GM19023 (cell line): Measurements from ENCODE around the gene TAF11L3.
"Not testable (repeated sequence)": the region's sequence is repeated elsewhere in the genome, so short reads cannot be mapped to it uniquely, and the experiment has no call there.

Experiments
- ATAC-seq: cut with Tn5 transposase; IDR thresholded peaks from one replicate; pipeline ENCODE4 v1.9.1; 2021; ENCODE audit warnings: mild to moderate bottlenecking, moderate library complexity; ENCODE audit not compliant: unreplicated experiment

TAF11L3 gene

GRCh38 chr5:17518067-17518466, at the start of gene TAF11L3:
Gene TAF11L3, plus strand, starts transcription at chr5:17518367.
- ATAC-seq: not testable (repeated sequence)

- ATAC-seq: no peak
Measured at GRCh38 chr5:17470064-17470463, 48.1 kb upstream of the TAF11L3 start.

- ATAC-seq: not testable (repeated sequence)
Measured at GRCh38 chr5:17475064-17475463, 43.1 kb upstream of the TAF11L3 start.

GRCh38 chr5:17477043-17477442, 41.1 kb upstream of the TAF11L3 start:
- no peak for ATAC-seq

- no peak for ATAC-seq
Measured at GRCh38 chr5:17477573-17478265, 40.4 kb upstream of the TAF11L3 start.

- no peak for ATAC-seq
Measured at GRCh38 chr5:17481378-17481777, 36.8 kb upstream of the TAF11L3 start.

- ATAC-seq: no peak
Measured at GRCh38 chr5:17482790-17483189, 35.4 kb upstream of the TAF11L3 start.

GRCh38 chr5:17486464-17487173, 31.5 kb upstream of the TAF11L3 start:
- ATAC-seq: not testable (repeated sequence)

GRCh38 chr5:17487174-17487512, 31.0 kb upstream of the TAF11L3 start:
- no peak for ATAC-seq

GRCh38 chr5:17491257-17491656, 26.9 kb upstream of the TAF11L3 start:
- ATAC-seq: not testable (repeated sequence)

GRCh38 chr5:17492770-17493169, 25.4 kb upstream of the TAF11L3 start:
- ATAC-seq: no peak

GRCh38 chr5:17497446-17497845, 20.7 kb upstream of the TAF11L3 start:
- ATAC-seq: no peak

- ATAC-seq: not testable (repeated sequence)
Measured at GRCh38 chr5:17497931-17498330, 20.2 kb upstream of the TAF11L3 start, which contains the start of gene TAF11L2. Gene TAF11L2, plus strand, starts transcription at chr5:17498231.

- ATAC-seq: no peak
Measured at GRCh38 chr5:17511775-17512325, 6.3 kb upstream of the TAF11L3 start.

GRCh38 chr5:17517526-17517925, 641 bp upstream of the TAF11L3 start:
- not testable (repeated sequence) for ATAC-seq

GRCh38 chr5:17519508-17519907, 1.3 kb downstream of the TAF11L3 start:
- ATAC-seq: not testable (repeated sequence)

- ATAC-seq: not testable (repeated sequence)
Measured at GRCh38 chr5:17521501-17521900, 3.3 kb downstream of the TAF11L3 start, which contains the start of gene TAF11L4. Gene TAF11L4, plus strand, starts transcription at chr5:17521801.

GRCh38 chr5:17524935-17525334, 6.8 kb downstream of the TAF11L3 start, which contains the start of gene TAF11L5:
Gene TAF11L5, plus strand, starts transcription at chr5:17525235.
- ATAC-seq: not testable (repeated sequence)

- not testable (repeated sequence) for ATAC-seq
Measured at GRCh38 chr5:17526504-17526903, 8.3 kb downstream of the TAF11L3 start.

- ATAC-seq: not testable (repeated sequence)
Measured at GRCh38 chr5:17528369-17528768, 10.2 kb downstream of the TAF11L3 start, which contains the start of gene TAF11L6. Gene TAF11L6, plus strand, starts transcription at chr5:17528669.
